SK-N-SH (cell line): ENCODE measurements around the gene DHRS9.

Experiments used
- EZH2phosphoT487 ChIP-seq: fragments of 200-600 bp; sonication (generic); IDR thresholded peaks from 2 replicates; pipeline ENCODE4 v1.6.1; 2017; ENCODE audit warnings: low read depth, mixed run types, mild to moderate bottlenecking, antibody characterized with exemption, moderate library complexity, borderline replicate concordance
- JUND ChIP-seq: IDR thresholded peaks from 2 replicates; pipeline ENCODE4 v1.4.0; 2012
- TAF1 ChIP-seq: IDR thresholded peaks from 2 replicates; pipeline ENCODE4 v1.6.1; 2012; ENCODE audit warnings: low read depth, mild to moderate bottlenecking, low read length, moderate library complexity, borderline replicate concordance
- TCF12 ChIP-seq: IDR thresholded peaks from 2 replicates; pipeline ENCODE4 v1.4.0; 2012
- TEAD4 ChIP-seq: IDR thresholded peaks from 2 replicates; pipeline ENCODE4 v1.4.0; 2012; ENCODE audit warnings: mild to moderate bottlenecking, borderline replicate concordance; ENCODE audit not compliant: insufficient read depth
- TF ChIP-seq, protein P1 (sequence below): fragments of 200-600 bp; sonication (generic); IDR thresholded peaks from 2 replicates; pipeline ENCODE4 v1.6.1; 2017; ENCODE audit warnings: antibody characterized with exemption, mild to moderate bottlenecking, moderate library complexity

DNA sequence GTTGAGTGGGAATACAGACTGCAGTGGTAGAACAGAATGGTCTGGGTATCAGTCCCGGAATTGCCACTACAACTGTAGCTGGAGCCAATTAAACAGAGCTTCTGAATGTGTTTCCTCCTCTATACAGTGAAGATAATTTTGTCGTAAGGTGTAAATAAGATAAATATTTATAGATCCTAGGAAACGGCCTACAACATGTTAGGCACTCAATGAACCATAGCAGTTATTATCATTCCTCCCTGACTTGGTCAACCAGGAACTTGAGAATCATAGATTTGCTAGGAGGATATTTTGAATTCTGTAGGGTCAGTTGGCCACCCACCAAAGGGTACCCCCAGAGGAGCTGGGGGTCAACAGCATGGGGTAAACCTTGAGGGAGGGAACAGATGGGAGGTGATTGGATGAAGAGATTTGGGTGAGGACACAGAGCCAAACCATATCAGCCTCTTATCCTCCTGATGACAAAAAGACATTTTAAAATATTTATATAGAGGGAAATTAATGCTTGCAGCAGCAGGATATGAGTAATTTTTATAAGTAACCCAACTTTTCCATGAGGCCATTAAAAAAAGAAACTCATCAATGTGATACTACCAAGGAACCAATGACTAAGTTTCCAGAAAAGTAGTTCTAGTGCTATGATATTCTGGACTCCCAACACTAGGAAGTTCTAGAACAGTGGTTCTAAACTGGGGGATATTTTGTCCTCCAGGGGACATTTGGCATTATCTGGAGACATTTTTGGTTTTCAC lies 4.0 kb downstream of the DHRS9 start:
- TF ChIP-seq EZH2phosphoT487, result no peak
- TF ChIP-seq, protein P1, sequence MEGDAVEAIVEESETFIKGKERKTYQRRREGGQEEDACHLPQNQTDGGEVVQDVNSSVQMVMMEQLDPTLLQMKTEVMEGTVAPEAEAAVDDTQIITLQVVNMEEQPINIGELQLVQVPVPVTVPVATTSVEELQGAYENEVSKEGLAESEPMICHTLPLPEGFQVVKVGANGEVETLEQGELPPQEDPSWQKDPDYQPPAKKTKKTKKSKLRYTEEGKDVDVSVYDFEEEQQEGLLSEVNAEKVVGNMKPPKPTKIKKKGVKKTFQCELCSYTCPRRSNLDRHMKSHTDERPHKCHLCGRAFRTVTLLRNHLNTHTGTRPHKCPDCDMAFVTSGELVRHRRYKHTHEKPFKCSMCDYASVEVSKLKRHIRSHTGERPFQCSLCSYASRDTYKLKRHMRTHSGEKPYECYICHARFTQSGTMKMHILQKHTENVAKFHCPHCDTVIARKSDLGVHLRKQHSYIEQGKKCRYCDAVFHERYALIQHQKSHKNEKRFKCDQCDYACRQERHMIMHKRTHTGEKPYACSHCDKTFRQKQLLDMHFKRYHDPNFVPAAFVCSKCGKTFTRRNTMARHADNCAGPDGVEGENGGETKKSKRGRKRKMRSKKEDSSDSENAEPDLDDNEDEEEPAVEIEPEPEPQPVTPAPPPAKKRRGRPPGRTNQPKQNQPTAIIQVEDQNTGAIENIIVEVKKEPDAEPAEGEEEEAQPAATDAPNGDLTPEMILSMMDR, result no peak
- no peak for TF ChIP-seq JUND
- TF ChIP-seq TCF12, result no peak
- no peak for TF ChIP-seq TAF1
- no peak for TF ChIP-seq TEAD4
